Fibroblast of villous mesenchyme (primary cell): ENCODE results near the gene ZNF70. TPM values are rescaled to one million over a fixed set of nuclear protein-coding genes. Genes with fewer than 3 reads are reported as not detected.

Experiments
- DNase-seq: peaks from one replicate; pipeline ENCODE4 v3.0.0-alpha.2; 2010; ENCODE audit warnings: low read depth
- H3K4me3 ChIP-seq: 2 replicates; pipeline ENCODE4 v1.5.1; 2011; ENCODE audit warnings: low read depth, mild to moderate bottlenecking, low read length
- total RNA-seq: library from RNA; depleted of rRNA; stranded (reverse); fragments of >200 nt; gene quantifications from 2 replicates; pipeline ENCODE4 v1.2.3, GENCODE V29; 2012
- TF ChIP-seq, protein P1 (sequence below): IDR thresholded peaks from 2 replicates; pipeline ENCODE4 v1.5.1; 2012; ENCODE audit warnings: low read depth, mild to moderate bottlenecking, low read length; ENCODE audit not compliant: insufficient read depth

ZNF70 gene
- total RNA-seq, 1 donor: 7.8 TPM

DNA sequence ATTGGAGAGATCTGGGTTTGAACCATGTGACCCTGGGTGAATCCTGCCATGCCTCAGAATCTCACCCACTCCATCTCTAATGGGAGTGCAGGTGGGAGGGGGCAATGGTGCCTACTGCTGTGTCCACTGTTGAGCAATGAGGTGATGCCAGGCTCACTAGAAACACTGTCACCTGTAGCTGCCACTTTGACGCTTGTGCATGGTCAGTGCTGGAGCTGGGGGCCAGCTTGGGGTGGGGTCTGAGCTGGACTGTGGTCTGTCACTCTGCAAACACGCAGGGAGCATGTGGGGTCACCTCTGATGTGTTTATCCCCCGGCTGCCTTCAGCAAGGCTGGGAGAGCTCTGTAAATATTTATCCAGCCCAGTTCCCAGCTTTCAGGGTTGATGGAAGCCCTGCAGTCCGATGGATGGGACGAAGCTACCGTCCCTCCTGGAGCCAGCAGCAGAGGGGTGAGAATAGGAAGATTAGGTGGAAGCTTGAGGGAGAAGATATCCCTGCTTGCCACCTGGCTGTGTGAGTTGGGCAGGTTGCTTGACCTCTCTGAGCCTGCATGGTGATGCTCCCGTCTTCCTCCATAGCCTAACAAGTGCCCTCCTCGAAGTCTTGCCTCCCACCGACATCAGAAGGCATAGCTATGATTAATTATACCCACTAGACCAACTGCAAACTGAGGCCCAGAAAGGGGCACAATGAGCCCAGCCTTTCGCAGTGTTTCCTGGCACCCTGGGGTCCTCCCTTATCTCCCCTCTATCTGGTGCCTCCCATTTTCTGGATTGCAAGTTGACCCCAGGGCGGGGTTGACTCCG, 23.4 kb upstream of the ZNF70 start:
- H3K4me3 ChIP-seq: peak overlapping the region; percentile 54
- TF ChIP-seq, protein P1, sequence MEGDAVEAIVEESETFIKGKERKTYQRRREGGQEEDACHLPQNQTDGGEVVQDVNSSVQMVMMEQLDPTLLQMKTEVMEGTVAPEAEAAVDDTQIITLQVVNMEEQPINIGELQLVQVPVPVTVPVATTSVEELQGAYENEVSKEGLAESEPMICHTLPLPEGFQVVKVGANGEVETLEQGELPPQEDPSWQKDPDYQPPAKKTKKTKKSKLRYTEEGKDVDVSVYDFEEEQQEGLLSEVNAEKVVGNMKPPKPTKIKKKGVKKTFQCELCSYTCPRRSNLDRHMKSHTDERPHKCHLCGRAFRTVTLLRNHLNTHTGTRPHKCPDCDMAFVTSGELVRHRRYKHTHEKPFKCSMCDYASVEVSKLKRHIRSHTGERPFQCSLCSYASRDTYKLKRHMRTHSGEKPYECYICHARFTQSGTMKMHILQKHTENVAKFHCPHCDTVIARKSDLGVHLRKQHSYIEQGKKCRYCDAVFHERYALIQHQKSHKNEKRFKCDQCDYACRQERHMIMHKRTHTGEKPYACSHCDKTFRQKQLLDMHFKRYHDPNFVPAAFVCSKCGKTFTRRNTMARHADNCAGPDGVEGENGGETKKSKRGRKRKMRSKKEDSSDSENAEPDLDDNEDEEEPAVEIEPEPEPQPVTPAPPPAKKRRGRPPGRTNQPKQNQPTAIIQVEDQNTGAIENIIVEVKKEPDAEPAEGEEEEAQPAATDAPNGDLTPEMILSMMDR: no peak
- no peak for DNase-seq

DNA sequence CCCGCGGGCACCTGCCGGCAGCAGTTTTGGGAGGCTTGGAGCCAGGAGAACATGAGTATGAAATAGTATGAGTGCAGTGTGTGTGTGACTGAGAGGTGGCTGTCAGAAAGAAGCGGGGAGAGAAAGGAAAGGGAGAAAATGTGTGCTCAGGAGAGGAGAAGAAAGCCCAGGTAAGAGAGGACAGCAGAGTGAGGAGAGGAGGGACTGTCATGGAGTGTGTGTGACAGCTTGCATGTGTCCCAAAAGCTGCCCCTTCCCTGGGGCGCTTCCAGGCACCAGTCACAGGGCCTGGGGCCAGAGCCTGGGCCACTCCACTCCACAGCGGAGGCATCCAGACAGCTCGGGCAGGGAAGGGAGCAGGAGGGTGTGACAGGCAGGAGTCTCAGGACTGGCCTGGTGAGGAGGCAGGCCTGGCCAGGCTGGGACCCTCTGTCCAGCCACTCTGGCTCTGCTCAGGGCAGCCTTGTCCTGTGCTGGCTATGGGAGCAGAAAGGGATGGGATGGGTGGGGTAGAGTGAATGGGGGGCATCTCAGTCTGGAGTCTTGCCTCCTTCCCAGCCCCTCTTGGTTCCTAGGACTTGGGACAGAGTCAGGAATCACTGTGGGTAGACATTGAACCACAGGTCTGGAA, 22.7 kb upstream of the ZNF70 start:
- DNase-seq: no peak
- TF ChIP-seq, protein P1: no peak
- H3K4me3 ChIP-seq: peak overlapping the region; percentile 54

DNA sequence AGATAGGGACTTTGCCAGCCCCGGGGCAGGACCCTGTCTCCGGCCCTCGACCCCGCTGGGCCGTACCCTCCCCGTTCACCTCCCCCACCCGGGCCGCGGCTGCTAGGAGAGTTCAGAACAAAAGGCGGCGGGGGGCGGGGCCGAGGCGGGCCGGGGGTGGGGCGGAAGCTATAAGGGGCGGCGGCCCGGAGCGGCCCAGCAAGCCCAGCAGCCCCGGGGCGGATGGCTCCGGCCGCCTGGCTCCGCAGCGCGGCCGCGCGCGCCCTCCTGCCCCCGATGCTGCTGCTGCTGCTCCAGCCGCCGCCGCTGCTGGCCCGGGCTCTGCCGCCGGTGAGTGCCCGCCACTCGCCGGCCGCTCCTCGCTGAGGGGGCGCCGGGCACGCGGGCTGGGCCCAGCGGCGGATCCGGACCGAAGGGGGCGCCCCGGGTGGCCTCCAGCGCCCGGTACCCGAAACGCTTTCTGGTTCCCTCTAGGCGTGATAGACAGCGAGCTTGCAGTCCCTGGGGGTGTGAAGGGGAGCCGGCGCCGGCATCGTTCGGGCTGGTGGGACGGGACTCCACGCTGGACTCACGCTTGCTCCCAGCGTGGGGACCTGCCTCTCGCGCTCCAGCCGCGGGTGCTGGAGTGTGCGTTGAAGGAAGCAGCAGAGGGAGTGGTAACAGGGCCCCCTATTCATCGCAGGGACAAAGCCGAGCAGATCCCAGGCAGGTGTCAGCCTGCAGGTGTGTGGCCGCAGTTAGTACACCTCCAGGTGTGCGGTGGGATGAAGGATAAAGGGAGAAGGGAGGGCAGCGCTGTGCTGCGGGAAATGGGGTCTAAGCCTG, 21.9 kb upstream of the ZNF70 start, which contains the start of gene MMP11:
Gene MMP11, plus strand, starts transcription at position 201 of the 825 bp plus-strand sequence. Its CDS starts 22 bp downstream, at position 223.
- DNase-seq: no peak
- H3K4me3 ChIP-seq: peak within 1 kb of the TSS; percentile 54
- TF ChIP-seq, protein P1: no peak

GRCh38 chr22:23772315-23772648, 21.4 kb upstream of the ZNF70 start:
- TF ChIP-seq, protein P1: no peak
- peak overlapping the region; percentile 39 for H3K4me3 ChIP-seq
- no peak for DNase-seq

- no peak overlapping the region for H3K4me3 ChIP-seq
- DNase-seq: no peak
- TF ChIP-seq, protein P1: no peak
Observed at GRCh38 chr22:23769321-23769965, 18.5 kb upstream of the ZNF70 start.
